Central memory CD4-positive, alpha-beta T cell (primary cell): ENCODE data around the gene CD81.
"Not testable (repeated sequence)": the region's sequence is repeated elsewhere in the genome, so short reads cannot be mapped to it uniquely, and the experiment has no call there.

Experiments
- DNase-seq: peaks from one replicate; pipeline ENCODE4 v3.0.0; 2022

The CD81 gene

DNA sequence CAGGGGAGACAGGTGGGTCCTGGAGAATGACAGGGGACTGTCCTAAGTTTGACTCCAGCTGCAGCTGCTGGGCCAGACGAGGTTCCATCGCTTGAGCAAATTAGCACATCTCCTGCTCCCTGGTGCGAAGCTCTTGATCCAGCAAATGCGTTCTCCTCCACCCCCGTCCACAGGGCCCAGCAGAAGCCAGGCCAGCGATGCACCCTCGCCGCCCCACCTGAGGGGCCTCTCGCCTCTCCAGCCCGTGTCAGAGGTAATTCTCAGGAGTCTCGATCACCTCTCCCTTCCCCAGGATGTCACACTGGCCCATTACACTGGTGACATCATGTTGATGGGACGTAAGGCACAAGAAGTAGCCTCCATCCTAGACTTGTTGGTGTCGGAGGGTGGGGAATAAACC, 19.5 kb upstream of the CD81 start:
- DNase-seq: not testable (repeated sequence)

DNA sequence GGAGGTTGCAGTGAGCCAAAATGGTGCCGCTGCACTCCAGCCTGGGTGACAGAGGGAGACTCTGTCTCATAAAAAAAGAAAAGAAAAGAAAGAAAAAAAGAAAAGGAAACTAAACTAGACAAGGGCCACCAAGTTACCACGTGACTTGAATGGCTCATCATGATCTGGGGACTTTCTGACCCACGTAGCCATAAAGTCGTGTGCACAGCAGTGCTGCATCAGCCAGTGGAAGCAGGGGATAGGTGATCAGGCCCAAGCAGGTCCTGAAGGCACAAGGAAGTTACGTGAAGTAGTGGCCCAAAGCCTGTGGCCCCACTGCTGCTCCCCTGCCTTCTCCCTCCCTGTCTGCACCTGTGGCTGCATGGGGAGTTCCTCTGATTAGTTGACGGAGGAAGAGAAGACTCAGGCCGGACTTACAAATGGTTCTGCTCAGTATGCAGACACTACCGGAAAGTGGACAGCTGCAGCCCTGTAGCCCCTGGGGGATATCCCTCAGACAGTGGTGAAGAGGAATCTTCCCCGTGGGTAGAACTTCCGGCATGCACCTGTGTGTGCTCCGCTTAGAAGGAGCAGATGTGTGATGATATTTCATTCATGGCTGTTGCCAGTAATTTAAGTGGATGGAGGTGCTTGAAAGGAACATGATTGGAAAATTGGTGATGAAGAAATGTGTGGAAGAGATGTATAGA, 18.2 kb upstream of the CD81 start:
- DNase-seq: no peak

GRCh38 chr11:2359557-2359956, 17.6 kb upstream of the CD81 start:
- DNase-seq: no peak

DNA sequence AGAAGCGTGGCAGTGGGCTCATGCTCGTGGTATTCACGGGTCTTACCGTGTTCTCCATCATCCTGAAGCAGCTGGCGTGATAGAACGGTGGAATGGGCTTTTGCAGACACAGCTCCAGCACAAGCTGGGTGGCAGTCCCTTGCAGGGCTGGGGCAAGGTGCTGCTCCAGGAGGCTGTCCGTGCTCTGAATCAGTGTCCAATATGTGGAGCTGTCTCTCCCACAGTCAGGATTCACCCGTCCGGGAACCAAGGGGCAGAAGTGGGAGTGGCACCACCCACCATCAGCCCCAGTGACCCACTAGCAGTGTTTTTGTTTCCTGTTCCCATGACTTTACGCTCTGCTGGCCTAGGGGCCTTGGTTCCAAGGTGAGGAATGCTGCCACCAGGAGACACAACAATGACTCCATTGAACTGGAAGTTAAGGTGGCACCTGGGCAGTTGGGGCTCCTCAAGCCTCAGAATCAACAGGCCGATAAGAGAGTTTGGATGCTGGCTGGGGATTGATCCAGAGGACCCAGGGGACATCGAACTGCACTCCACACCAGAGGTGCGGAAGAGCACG, 16.9 kb upstream of the CD81 start:
- no peak for DNase-seq

DNA sequence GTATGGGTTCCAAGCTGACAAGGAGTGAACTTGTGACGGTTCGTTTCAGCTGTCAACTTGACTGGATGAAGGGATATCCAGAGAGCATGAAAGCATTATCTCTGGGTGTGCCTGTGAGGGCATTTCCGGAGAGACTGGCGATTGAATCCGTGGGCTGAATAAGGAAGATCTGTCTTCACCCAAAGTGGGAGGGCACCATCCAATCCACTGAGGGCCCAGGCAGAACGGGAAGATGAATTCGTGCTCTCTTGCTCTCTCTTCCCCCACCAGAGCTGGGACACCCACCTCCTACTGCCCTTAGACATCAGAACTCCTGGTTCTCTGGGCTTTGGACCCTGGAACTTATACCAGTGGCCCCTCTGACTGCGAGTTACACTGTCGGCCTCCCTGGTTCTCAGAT, 15.5 kb upstream of the CD81 start:
- DNase-seq: no peak

GRCh38 chr11:2362414-2362813, 14.7 kb upstream of the CD81 start:
- DNase-seq: no peak

- no peak for DNase-seq
Observed at GRCh38 chr11:2363130-2363529, 14.0 kb upstream of the CD81 start.

GRCh38 chr11:2363577-2364370, 13.3 kb upstream of the CD81 start:
- DNase-seq: no peak

GRCh38 chr11:2364386-2364785, 12.7 kb upstream of the CD81 start:
- DNase-seq: not testable (repeated sequence)

GRCh38 chr11:2365571-2366210, 11.4 kb upstream of the CD81 start:
- DNase-seq: no peak

- DNase-seq: no peak
Observed at GRCh38 chr11:2366276-2366675, 10.8 kb upstream of the CD81 start.

GRCh38 chr11:2366733-2367132, 10.4 kb upstream of the CD81 start:
- no peak for DNase-seq

DNA sequence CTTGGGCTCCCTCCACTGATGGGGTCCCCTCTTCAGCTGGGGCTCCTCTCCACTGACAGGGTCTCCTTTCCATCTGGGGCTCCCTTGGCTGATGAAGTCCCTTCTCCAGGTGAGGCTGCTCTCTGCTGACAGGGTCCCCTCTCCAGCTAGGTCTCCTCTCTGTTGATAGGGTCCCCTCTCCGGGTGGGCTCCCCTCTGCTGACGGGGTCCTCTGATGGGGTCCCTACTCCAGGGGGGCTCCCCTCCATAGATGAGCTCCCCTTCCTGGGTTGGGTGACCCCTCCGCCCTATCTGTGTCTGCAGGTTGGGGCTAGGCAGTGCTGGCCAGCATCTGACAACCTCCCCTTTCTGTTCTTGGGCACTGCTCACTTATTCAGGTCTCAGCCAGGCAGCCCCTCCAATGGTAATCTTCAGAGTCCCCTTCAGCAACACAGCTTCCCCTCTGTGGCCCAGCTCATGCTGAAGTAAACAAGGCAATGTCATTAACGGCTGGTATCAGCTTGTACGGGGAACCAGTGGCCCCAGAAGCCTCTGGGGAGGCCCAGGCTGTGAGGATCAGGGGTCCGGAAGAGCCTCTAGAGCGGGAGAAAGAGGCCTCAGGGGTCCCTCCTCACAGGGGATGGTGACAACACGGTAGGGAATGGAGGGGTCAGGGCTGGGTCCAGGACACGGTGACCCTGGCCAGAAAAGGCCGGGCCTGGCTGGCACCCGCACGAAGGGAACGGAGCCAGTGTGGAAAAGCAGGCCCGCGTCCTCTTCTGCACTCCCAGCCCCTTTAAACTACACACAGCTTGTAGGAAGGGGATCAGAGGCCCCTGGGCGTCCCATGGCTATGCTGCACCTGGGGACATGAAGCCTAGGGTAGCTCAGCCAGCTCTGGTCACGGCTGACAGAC, 9.6 kb upstream of the CD81 start:
- no peak for DNase-seq

- DNase-seq: no peak
Observed at GRCh38 chr11:2368178-2368850, 8.8 kb upstream of the CD81 start.

DNA sequence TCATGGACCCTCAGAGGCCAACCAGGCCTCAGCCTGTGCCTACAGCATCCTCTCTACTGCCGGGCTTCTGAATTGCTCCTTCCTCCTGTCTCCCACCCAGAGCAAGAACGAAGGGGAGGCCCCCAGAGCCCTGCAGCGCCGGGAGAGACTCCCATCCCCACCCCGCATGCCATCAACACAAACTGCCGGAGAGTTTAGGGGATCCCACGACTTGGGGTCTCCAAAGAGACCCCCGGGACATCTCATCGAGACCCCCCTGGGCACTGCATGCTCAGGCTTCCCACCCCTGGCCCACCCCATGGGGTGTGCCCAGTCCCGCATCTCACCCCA, 8.3 kb upstream of the CD81 start:
- DNase-seq: no peak

DNA sequence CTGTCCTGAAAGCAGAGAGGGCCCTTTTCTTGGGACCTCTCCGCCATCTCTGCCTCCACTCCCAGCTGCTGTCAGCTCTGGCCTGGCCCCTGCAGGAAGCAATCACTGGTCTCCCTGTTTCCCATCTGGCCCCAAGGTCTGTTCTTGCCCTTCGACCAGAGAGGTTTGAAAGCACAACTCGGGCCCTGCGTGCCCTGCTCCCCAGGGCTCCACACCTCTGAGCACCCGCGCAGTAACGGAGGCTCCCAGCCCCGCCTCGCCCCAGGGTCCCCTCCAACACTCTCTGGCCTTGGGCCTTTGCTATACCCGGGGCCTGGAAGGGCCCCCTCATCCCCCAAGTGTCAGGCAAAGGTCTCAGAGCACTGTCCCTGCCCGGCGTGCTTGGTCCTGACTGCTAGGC, 7.8 kb upstream of the CD81 start:
- DNase-seq: no peak

GRCh38 chr11:2369896-2370295, 7.2 kb upstream of the CD81 start:
- DNase-seq: no peak

- DNase-seq: no peak
Observed at GRCh38 chr11:2374456-2375201, 2.5 kb upstream of the CD81 start.

DNA sequence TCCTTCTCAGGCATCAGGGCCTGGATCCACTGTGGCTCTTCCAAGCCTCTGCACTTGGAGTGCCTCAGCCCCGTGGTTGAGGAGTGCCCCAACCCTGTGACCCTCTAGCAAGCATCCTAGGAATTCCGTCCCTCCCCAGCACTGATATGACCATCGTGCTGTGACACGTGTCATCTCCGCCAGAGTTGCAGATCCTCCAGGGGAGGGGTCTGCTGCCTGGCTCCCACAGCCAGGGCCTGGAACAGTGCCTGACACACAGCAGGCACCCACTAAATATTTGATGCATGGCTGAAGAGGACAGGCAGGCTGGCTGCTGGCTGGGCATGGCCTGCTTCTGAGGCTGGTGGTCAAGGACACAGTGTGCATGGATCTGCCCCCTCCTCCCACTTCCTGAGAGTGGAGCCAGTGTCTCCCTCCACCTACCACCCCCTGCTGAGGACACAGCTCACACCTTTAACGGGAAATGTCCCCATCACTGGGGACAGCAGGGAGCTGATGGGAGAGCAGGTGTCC, 1.7 kb upstream of the CD81 start:
- no peak for DNase-seq

DNA sequence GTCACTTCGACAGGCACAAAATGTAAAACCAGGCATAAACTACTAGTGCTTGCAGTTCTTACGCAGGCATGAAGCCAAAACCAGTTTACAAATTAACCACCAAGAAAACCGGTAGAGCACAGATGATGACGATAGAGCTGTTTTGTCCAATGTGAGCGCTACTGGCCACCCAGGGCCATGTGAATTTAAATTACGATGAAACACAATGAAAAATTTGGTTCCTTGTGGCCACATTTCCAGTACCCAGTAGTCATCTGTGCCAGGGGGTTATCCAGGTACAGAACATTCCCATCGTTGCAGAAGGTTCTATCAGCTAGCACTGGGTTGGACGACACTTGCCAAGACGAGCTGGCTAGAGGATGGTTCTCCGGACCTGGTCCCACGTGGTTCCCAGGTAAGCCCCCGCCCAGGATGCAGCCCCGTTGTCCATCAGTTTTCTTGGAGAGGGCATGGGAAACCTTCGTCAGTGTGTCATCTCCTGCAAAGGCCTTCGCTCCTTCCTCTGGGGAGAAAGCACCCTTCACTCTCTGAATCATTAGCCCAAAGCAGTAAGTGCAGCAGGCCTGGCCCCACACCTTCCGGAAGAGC, 1.1 kb upstream of the CD81 start:
- no peak for DNase-seq
